T-helper 2 cell treated with Interferon-gamma antibody and Interleukin-4, amounts not matched to agents 100 ng/mL and 5 ng/mL, for 36 hours (primary cell): ENCODE results near the gene CATSPER4. TPM values are rescaled to one million over a fixed set of nuclear protein-coding genes. Genes with fewer than 3 reads are reported as not detected.
"Not testable (repeated sequence)": the region's sequence is repeated elsewhere in the genome, so short reads cannot be mapped to it uniquely, and the experiment has no call there.

ENCODE experiments used
- intact Hi-C: fragments of 100-400 bp; cut with micrococcal nuclease; formaldehyde crosslinking; loops from one replicate; pipeline ENCODE4 v1.15.1; 2023
- total RNA-seq: library from RNA; stranded (reverse); gene quantifications from 2 replicates; pipeline ENCODE4 v1.2.3, GENCODE V29; 2022

Gene CATSPER4
- total RNA-seq, 1 donor from 2014 or later, result not detected

DNA sequence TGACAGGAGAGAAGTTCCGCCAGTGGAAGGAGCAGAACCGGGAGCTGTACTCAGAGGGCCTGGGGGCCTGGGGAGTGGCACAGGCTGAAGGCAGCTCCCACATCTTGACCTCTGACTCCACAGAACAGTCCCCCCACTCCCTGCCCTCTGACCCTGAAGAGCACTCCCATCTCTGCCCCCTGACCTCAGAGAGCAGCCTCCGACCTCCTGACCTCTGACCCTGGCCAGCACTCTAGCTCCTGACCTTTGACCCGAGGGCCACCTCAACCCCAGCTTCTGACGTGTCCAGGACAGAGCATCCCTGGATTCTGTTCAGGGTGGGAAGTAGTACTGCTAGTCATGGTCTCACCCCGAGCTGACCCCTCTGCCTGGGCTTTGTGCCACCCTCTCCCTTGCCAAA is 1.1 kb upstream of the CATSPER4 start:
- intact Hi-C loops, result no loop called here

DNA sequence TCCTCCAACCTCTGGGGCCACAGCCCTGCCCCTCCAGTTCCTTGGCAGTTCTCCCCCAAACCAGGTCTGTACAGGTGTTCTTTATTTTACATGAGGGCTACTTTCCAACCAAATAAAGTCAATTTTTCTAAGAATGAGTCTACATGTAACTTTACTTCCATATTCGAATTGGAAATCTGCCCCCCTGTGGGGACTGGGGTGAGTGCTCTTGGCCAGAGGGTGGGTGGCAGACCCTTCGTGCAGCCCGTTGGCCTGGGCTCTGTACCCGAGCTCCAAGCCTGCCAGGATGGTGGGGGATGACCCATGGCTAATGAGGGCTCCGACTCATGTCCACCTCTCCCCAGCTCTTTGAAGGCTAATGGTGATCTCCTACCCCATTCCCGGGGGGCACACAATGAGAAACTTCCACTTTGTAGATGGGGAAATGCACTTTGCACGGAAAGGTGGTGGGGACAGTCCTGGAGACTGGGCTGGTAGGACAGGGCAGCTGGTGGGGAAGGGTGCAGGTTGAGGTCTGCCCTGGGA is 589 bp upstream of the CATSPER4 start:
- intact Hi-C loops, result no loop called here

DNA sequence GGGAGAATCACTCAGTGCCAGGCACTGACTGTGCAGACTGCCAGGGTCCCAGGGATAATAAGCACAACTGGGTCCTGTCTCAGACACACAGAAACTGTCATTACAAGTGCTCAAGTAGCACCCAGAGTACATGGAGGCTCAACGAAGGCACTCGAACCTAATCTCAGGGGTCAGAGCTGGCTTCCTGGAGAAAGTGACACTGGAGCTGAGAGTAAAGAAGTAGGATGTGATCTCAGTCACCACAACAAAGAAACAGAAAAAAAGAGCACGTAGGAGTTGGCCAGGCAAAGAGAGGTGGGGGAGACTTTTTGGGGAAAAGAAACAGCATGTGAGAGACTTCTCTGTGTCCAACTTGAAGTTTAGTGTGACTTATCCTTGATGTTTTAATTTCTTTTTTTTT is 1.3 kb downstream of the CATSPER4 start:
- intact Hi-C loops, result no loop called here

DNA sequence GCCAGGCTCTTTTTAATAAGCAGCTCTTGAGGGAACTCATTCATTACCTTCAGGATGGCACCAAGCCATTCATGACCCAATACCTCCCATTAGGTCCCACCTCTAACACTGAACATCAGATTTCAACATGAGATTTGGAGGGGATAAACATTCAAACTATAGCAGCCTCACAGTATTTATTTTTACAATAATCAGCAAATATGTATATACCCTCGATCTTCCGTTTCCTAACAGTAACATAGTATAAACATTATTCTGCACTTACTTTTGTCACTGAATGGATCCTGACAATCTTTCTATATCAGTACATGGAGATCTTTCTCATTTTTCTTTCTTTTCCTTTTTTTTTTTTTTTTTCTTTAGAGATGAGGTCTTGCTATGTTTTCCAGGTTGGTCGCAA is 5.4 kb downstream of the CATSPER4 start:
- intact Hi-C loops, result no loop called here

DNA sequence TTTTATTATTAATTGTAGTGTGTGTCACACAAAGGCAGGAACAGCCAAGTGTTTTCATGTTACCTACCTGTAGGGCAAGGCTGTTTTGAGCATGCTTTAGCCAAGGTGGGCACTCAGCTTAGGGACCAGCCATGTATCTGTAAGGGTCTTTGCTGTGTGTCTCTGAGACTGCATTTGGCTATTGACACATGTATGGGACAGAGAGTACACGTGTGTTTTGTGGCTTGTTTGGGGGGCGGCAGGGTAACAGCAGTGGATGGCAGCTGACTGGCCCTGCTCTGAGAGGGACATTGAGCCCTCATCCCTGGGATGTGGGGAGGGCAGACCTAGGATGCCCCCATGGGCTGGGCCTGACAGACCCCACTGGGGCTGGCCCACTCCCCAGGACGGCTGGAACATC is 6.9 kb downstream of the CATSPER4 start:
- intact Hi-C loops, result no loop called here

DNA sequence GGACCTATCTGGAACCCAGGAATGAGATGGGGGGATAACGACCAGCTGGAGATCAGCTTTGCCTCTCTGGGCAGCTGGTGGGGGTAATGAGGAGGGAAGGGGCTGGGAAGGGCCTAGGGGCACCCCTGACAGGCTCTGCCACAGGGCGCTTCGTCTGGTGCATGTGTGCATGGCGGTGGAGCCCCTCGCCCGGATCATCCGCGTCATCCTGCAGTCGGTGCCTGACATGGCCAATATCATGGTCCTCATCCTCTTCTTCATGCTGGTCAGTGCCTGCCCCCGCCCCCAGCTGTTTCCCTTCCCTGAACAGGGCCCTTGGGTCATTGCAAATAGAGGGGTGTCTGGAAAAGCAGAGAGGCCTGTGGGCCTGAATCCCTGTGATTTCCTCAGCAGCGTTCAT is 7.4 kb downstream of the CATSPER4 start:
- intact Hi-C loops, result no loop called here

DNA sequence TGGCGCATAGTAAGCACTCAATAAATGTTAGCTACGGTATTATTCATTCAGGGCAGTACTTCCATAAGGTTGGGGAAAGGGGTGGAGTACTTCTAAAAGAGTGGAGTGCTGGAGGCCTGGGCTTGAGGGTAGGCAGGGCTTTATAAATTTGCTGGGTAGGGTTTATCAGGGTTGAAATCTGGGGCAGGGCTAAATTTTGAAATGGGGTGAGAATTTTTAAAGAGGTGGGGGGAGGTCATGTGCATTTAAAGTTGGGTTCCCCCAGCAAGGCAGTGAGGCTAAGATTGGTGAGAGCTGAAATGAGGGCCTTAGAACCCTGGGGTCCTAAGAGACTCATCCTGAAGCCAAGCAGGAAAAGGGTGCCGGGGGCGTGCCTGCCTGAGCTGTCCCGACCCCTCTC is 10.0 kb downstream of the CATSPER4 start:
- intact Hi-C loops, result no loop called here

DNA sequence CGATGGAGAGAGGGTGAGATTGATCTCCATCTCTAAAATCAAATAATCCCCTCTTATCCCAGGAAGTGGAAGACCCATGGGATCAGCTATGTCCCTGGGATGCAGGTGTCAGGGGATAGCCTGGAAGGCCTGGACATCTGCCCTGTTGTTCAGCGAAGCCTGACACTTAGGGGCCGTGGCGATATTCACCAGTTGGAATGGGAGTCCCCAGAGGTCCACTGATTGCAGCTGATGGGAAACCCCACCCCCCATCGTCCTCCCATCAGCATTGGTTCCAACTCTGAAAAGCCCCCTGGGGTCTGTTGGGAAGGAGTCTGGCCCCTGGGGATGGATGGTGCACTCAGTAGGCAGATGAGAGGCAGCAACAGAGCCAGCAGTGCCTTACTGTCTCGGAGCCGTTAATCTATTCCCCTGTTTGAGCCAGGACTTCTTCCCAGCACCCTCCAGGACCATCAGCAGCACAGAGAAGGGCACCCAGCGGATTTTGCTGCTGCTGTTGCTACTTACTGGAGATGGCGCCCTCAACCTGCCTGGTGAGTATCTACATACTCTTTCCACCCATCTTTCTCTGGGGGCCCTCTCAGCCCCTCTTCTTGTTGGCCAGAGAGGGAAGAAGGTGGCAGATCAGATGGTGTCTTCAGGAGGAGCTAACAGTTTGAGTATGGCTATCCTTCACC is 13.4 kb downstream of the CATSPER4 start:
- intact Hi-C loops, result no loop called here

DNA sequence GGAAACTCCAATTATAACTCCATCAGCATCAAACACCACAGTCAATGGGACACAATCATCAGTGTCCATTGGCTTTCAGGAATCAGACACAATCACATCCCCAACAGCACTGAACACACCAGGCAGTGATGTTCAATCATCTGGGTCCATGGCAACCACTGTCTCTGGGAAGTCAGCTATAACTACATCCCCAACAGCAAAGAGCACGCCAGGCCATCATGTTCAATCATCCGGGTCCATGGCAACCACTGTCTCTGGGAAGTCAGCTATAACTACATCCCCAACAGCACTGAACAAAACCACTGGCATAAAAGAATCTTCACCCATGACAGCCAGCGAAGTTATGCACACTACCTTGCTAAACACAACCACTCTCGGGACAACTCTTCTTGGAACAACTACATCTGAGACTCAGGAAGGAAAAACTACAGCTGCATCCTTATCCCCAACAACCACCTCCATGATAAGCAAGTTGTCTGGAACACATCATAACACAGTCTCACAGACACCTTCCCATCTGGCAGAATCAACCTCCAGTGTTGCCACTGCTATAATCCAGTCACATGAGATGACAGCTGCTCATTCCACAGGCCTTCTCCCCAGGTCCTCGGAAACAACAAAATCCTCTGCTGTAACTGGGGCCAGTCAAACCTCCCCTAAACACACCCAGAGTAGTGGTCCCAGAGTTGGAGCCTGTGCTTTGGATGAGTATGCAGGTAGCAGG is 19.9 kb downstream of the CATSPER4 start:
- intact Hi-C loops, result no loop called here

DNA sequence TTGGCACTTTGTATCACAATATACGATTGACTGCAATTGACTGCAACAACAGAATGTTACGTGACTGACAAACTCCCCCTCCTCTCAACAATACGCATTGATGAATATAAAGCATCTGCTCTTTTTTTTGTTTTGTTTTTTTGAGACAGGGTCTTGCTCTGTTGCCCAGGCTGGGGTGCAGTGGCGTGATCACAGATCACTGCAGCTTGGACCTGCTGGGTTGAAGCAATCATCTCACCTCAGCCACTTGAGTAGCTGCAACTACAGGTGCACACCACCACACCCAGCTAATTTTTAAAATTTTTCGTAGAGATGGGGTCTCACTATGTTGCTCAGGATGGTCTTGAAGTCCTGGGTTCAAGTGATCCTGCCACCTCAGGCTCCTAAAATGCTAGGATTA is 22.3 kb downstream of the CATSPER4 start:
- intact Hi-C loops, result no loop called here

DNA sequence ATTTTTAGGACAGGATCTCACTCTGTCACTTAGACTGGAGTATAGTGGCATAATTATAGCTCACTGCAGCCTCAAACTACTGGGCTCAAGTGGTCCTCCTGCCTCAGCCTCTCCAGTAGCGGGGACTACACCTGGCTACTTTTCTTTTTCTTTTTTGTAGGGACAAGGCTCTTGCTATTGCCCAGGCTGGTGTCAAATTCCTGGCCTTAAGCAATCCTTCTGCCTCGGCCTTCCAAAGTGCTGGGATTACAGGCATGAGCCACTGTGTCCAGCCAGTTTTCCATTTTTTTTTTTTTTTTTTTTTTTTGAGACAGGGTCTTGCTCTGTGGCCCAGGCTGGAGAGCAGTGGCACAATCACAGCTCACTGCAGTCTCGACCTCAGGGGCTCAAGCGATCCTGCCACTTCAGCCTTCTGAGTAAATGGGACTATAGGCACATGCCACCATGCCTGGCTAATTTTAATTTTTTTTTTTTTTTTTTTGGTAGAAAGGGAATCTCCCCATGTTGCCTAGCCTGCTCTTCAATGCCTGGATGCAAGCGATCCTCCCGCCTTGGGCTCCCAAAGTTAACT is 23.0 kb downstream of the CATSPER4 start:
- intact Hi-C loops, result no loop called here

DNA sequence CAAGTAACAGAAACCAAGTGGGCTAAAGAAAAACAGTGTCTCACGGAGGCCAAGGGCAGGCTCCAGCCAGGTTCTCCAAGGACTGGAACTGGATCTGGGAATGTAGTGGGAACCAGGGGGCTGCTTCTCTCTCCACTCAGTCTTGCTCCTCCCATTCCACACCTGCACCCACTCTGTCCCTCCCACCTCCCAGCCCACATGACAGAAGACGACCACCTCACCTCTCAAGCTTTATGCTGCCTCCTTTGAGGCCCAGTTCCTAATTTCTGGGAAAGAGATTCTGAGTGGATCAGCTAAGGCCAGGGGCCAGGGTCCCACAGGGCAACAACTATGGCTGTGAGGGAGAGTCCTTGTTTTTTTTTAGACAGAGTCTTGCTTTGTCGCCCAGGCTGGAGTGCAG is 24.8 kb downstream of the CATSPER4 start:
- intact Hi-C loops, result no loop called here

DNA sequence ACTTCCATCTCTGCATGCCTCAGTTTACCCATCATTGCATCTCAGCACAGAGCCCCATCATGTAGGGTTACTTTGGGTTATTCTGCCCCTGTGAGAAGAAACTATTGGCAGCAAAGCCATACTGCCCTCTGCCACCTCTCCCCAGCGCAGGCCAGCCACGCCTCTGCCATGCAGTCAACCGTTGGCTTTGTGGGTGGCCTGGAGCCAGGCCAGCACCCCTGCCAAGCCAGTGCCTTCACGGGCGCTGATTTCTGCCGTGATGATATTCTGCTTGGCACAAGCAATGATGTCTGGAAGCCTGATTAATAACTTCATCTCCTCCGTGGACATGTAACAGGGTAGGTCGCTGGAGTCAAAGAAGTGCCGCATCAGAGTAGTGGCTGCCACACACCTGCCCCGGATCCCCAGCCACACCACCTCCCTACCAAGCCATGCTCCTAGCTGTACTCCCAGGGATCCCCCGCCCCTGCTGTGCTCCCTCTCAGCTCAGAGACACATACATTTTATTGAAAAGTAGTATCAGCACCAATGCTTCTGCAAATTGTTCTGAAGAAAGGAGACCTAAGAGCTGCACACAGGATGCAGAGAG is 28.6 kb downstream of the CATSPER4 start:
- intact Hi-C loops, result no loop called here

DNA sequence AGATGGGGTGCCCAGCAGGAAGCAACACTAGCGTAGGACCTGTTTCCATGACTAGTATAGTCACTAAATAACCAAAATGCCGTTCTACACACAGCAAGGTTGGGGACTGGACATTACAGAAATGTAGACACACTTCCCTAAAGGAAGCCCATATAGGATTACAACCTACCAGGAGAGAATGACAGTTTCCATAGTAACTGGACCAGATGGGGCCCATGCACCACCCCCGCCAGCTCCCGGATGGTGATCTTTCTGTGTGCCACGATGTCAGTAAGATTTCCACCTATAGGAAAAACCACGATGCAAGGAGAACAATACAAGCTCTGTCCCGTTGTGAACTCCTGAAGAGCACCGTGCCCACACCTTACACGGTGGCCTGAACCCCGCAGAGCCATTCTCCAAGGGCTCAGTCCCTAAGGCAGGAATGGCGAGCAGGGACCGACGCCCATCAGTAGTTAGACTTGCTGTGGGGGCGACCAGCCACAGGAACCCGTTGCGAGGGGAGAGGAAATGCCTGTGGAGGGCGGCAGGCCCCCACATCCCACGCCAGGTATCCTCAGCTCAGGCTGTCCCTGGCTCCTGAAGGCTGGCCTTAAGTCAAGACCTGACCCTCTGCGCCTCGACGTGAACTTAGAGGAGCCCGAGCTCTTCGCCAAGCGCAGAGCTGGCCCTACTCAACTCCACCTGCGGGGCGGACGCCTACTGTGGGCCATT is 30.0 kb downstream of the CATSPER4 start:
- intact Hi-C loops, result no loop called here

DNA sequence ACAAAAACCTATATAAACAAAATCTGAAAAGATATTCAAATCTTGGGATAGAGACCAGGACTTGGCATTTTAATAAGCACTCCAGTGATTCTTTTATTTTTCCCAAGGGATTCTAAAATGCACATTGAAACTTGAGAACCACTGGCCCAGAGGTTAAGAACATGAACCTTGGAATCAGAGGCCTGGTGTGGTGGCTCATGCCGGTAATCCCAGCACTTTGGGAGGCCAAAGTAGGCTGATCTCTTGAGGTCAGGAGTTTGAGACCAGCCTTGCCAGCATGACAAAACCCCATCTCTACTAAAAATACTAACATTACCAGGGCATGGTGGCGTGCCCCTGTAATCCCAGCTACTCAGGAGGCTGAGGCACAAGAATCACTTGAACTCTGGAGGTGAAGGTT is 30.7 kb downstream of the CATSPER4 start:
- intact Hi-C loops, result no loop called here

DNA sequence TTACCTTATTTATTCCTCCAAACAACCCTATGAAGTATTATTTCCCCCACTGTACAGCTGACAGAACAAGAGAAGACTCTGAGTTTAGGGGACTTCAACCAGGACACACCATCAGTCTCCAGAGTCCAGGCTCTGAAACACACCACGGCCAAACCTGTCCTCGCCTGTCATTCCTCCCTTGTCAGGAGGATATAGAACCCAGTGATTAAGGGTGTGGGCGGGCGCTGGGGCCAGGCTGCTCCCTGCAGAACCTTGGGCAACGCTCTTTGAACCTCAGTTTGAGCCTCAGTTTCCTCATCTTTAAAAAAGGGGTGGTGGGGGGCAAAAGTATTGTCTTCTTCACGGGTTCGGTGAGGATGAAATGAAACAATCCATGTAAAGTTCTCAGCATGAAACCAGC is 34.2 kb downstream of the CATSPER4 start:
- intact Hi-C loops, result no loop called here

DNA sequence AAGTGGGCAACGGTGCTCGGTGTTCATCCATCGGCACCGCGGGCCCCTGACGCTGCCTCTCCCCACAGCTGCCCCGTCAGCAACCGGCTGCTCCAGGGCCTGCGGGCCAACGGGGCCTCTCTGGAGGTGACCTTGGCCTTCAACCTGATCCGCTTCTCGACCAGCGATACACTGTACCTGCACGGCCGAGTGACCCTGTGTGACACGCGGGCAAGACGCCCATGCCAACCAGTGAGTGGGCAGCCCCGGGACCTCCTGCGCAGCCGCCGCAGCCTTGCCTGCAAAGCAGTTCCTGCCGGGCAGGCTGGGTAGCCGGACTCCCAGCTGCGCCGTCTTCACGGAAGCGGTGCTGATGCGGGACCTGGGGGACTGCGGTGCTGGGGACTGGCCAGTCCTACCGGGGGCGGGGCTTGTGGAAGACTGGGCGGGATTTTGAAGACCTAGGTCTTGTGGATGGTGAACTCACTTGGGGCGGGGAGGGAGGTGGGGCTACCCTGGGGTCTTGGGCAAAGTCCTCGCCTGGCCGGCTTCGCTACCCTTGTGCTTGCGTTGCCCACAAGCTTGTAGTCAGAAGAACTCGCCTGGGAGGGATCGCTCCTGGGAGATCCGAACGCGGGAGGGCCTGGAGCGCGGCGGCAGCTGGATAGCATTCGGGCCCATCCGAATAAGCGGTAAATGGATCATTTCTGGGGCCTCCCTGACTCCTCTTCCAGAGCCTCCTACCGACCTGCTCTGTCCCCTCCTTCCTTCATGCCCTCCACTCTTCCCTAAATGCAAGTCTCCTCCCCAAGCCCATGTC is 34.8 kb downstream of the CATSPER4 start:
- intact Hi-C loops, result no loop called here

DNA sequence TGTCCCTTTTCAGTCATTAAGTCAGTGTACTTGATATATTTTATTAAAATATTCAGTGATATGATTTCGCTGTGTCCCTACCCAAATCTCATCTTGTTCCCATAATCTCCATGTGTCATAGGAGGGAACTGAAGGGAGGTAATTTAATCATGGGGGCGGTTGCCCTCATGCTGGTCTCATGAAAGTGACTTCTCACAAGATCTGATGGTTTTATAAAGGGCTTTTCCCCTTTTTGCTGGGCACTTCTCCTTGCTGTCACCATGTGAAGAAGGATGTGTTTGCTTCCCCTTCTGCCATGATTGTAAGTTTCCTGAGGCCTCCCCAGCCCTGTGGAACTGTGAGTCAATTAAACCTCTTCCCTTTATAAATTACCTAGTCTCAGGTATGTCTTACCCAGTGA is 40.3 kb downstream of the CATSPER4 start:
- intact Hi-C loops, result not testable (repeated sequence)

DNA sequence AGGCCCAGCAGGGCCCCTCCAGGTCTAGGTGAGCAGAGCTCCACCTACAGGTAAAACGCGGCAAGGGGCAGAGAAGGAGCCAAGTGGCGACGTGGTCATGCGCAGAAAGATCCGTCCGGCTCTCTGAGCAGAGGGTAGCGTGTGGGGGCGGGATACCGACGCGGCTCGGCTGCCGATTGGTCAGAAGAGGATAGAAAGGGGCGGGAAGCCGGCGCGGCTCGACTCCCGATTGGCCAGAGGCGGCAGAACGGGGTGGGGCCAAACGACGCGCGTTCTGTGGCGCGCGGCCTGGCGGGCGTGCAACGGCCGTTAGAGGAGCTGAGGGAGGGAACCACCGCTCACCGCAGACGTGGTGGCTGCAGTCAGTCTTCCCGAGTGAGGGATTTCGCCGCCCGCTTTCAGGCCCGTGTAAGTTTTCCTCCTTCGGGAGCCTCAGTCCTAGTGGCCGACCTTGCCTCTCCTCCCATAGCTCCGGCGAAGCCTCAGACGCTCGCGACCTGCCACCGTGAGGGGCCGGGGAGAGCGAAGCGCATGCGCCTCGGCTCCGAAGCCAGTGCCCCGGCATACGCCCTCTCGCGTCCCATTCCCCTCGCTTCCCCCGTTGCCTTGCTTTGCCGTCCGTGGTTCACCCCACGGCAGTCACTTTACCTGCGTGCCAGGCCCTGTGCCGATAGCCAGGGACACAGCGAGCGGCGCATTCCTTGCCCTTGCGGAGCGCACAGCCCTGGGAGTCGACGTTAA is 43.7 kb downstream of the CATSPER4 start, which contains the start of gene CEP85:
TSS of gene CEP85 (plus strand) at position 298 of the 741 bp plus-strand sequence. CDS start 5,584 bp downstream, outside the sequence.
- intact Hi-C loops, result loop anchor here (1.0 to 2.0 kb wide), 4 partner anchors 41 to 123 kb away; partner anchors contain the start of genes PDIK1L and ZNF593
